HG02852 (cell line): ENCODE data around the gene MASTL.

Experiments
- ATAC-seq: cut with Tn5 transposase; IDR thresholded peaks from one replicate; pipeline ENCODE4 v1.9.1; 2021; ENCODE audit warnings: mild to moderate bottlenecking, moderate library complexity; ENCODE audit not compliant: unreplicated experiment

MASTL gene

DNA sequence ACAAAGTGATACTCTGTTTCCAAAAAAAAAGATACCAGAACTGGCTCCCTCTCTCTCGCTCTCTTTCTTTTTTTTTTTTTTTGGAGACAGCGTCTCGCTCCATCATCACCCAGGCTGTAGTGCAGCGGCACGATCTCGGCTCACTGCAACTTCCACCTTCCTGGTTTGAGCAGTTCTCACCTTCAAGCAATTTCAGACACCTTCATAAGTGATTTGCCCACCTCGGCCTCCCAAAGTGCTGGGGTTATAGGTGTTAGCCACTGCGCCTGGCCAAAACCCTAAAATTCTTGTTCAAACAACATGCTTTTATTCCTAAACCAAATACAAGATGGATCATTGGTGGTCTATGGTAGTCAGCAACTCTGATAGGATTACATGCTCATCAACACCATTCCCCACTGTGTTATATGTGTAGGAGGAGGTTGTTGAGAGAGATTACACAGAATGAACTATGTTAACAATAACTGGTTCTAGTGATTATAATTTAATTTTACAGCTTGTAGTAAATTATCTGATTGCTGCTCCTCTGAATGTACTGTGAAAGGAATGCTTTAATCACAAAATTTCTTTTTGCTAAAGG is 69.9 kb downstream of the MASTL start:
- ATAC-seq: no peak

DNA sequence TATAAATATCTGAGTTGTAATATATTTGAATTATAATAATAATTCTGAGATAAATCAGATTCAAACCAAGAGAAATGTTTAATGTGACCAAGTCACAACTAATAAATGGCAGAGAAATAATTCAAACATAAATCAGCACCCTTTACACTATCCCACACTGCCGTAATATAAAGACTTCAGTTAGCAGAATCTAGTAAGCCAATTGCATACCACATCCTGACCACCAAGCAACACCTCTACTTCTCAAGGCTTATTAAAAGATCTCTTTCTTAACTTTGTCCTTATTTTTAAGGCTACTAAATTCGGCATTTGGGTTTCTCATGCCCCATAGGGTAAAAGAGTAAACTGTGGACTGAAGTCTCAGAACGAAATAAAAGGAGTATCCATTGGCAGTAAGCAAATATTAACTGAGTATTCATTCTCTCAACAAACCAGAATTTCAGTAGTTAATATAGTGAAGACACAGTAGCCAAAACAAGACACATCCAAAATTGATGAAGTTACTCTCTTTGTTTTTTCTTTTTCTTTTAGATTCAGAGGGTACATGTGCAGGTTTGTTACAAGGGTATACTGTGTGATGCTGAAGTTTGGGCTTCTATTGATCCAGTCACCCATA is 70.6 kb downstream of the MASTL start:
- no peak for ATAC-seq

GRCh38 chr10:27230022-27230421 is 74.9 kb downstream of the MASTL start:
- no peak for ATAC-seq

DNA sequence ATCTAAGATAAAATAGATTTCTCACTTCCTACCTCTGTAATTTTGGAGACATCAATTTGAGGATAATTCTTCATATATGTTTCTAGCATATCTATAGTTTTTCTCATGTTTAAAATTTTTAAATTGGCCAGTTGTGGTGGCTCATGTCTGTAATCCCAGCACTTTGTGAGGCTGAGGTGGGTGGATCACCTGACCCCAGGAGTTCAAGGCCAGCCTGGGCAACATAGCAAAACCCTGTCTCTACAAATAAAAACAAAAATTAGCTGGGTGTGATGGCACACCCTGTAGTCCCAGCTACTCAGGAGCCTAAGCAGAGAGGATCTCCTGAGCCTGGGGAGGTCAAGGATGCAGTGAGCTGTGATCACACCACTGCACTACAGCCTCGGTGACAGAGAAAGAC is 80.6 kb downstream of the MASTL start:
- no peak for ATAC-seq
